ENCODE data around the gene TCF15. TPM values are rescaled to one million over a fixed set of nuclear protein-coding genes. Genes with fewer than 3 reads are reported as not detected.

Gene TCF15
- total and polyA plus RNA-seq, 2 of the 8 experiments (the other 6 are each of a cell fraction or from before 2014, with no cell fraction given) = 3.7 to 6.9 TPM

Other genes with a start within 250 kb of the TCF15 start
- 9.0 and 10.1 TPM in 2 replicates for gene TRIB3, start 229.5 kb downstream of the TCF15 start, total RNA-seq (2021; fragmentation: NEBNext Ultra II Directional; extraction: Animal tissue kit (Norgen Biotek cat#: 25700))
- gene TRIB3, start 229.5 kb downstream of the TCF15 start, polyA plus RNA-seq (2011; rRNA removed) = 17.1 and 30.0 TPM in 2 replicates
- 48.7 and 54.7 TPM in 2 replicates for gene RBCK1, start 202.0 kb downstream of the TCF15 start, total RNA-seq (2021; fragmentation: NEBNext Ultra II Directional; extraction: Animal tissue kit (Norgen Biotek cat#: 25700))
- 43.1 and 60.1 TPM in 2 replicates for gene RBCK1, start 202.0 kb downstream of the TCF15 start, polyA plus RNA-seq (2011; rRNA removed)
- gene TBC1D20, start 147.8 kb downstream of the TCF15 start, total RNA-seq (2021; fragmentation: NEBNext Ultra II Directional; extraction: Animal tissue kit (Norgen Biotek cat#: 25700)) = 16.2 and 17.1 TPM in 2 replicates
- 14.5 and 17.4 TPM in 2 replicates for gene TBC1D20, start 147.8 kb downstream of the TCF15 start, polyA plus RNA-seq (2011; rRNA removed)
- 247 and 260 TPM in 2 replicates for gene CSNK2A1, start 66.5 kb downstream of the TCF15 start, total RNA-seq (2021; fragmentation: NEBNext Ultra II Directional; extraction: Animal tissue kit (Norgen Biotek cat#: 25700))
- gene CSNK2A1, start 66.5 kb downstream of the TCF15 start, polyA plus RNA-seq (2011; rRNA removed) = 107 and 117 TPM in 2 replicates
- 15.8 and 16.7 TPM in 2 replicates for gene SRXN1, start 42.9 kb upstream of the TCF15 start, total RNA-seq (2021; fragmentation: NEBNext Ultra II Directional; extraction: Animal tissue kit (Norgen Biotek cat#: 25700))
- 12.2 and 12.7 TPM in 2 replicates for gene SRXN1, start 42.9 kb upstream of the TCF15 start, polyA plus RNA-seq (2011; rRNA removed)
- gene SCRT2, start 65.5 kb upstream of the TCF15 start, total RNA-seq (2021; fragmentation: NEBNext Ultra II Directional; extraction: Animal tissue kit (Norgen Biotek cat#: 25700)) = 0.27 and 0.34 TPM in 2 replicates
- gene SCRT2, start 65.5 kb upstream of the TCF15 start, polyA plus RNA-seq (2011; rRNA removed) = 0.12 and 0.14 TPM in 2 replicates
- 3.9 and 4.2 TPM in 2 replicates for gene SLC52A3, start 158.2 kb upstream of the TCF15 start, total RNA-seq (2021; fragmentation: NEBNext Ultra II Directional; extraction: Animal tissue kit (Norgen Biotek cat#: 25700))
- 2.3 and 4.2 TPM in 2 replicates for gene SLC52A3, start 158.2 kb upstream of the TCF15 start, polyA plus RNA-seq (2011; rRNA removed)
- 10.9 and 13.1 TPM in 2 replicates for gene FAM110A, start 223.4 kb upstream of the TCF15 start, total RNA-seq (2021; fragmentation: NEBNext Ultra II Directional; extraction: Animal tissue kit (Norgen Biotek cat#: 25700))
- gene FAM110A, start 223.4 kb upstream of the TCF15 start, polyA plus RNA-seq (2011; rRNA removed) = 10.1 and 18.5 TPM in 2 replicates

Measured in H1 (cell line).